Measurements from ENCODE around the gene ITGAX.
"Not testable (repeated sequence)": the region's sequence is repeated elsewhere in the genome, so short reads cannot be mapped to it uniquely, and the experiment has no call there.

The ITGAX gene

GRCh38 chr16:31338166-31338685 lies 16.8 kb upstream of the ITGAX start:
- H3K23ac ChIP-seq (ENCODE audit: low read length); H3K4me3 ChIP-seq (ENCODE audit: low read depth, low read length); H4K8ac ChIP-seq (ENCODE audit: low read depth, low read length); H2AK5ac ChIP-seq (ENCODE audit: low read length); H3K9me3 ChIP-seq (ENCODE audit: insufficient read depth, low read depth, low read length); H2BK5ac ChIP-seq (ENCODE audit: low read depth, low read length, poor library complexity); H3K36me3 ChIP-seq (ENCODE audit: control insufficient read depth in 1 of 2, insufficient read depth in 2 of 2, low read length in 2 of 2); H4K91ac ChIP-seq (ENCODE audit: low read depth, low read length); H3K4me1 ChIP-seq (ENCODE audit: control insufficient read depth in 1 of 2, insufficient read depth in 2 of 2, low read length in 2 of 2); H2BK12ac ChIP-seq (ENCODE audit: low read length); H4K12ac ChIP-seq (ENCODE audit: low read depth, low read length); H3K4me2 ChIP-seq (ENCODE audit: low read length); H3K4ac ChIP-seq (ENCODE audit: low read depth, low read length); DNase-seq; H3K9ac ChIP-seq (ENCODE audit: low read length); H3K27ac ChIP-seq (ENCODE audit: low read depth, low read length); H3K27me3 ChIP-seq (ENCODE audit: insufficient read depth, low read length); H2AFZ ChIP-seq (ENCODE audit: insufficient read depth, low read length, poor library complexity); H3K14ac ChIP-seq (ENCODE audit: low read length); H3K79me2 ChIP-seq (ENCODE audit: control insufficient read depth, insufficient read depth, low read length, poor library complexity); H2BK120ac ChIP-seq (ENCODE audit: insufficient read depth, low read length, poor library complexity); H3K18ac ChIP-seq (ENCODE audit: low read length); H3K79me1 ChIP-seq (ENCODE audit: low read length): not testable (repeated sequence)
- WGBS (ENCODE audit: extremely low coverage, insufficient coverage, insufficient read length): no CpG with 5 or more reads among the region's 4 CpGs

- Histone ChIP-seq H3K9ac (ENCODE audit: low read length) (no peak overlapping the region), H3K23ac (ENCODE audit: low read length) (no peak overlapping the region), H3K4me3 (ENCODE audit: low read depth, low read length) (no peak overlapping the region), H3K9me3 (ENCODE audit: insufficient read depth, low read depth, low read length) (no peaks in the 10 kb centered on the region), H2BK5ac (ENCODE audit: low read depth, low read length, poor library complexity) (no peak overlapping the region), H2AK5ac (ENCODE audit: low read length) (no peak overlapping the region), H3K79me2 (ENCODE audit: control insufficient read depth, insufficient read depth, low read length, poor library complexity) (no peaks in the 10 kb centered on the region), H2AFZ (ENCODE audit: insufficient read depth, low read length, poor library complexity) (no peak overlapping the region), H3K79me1 (ENCODE audit: low read length) (no peaks in the 10 kb centered on the region), H2BK12ac (ENCODE audit: low read length) (no peak overlapping the region), H3K14ac (ENCODE audit: low read length) (no peak overlapping the region), H3K18ac (ENCODE audit: low read length) (no peak overlapping the region), H2BK120ac (ENCODE audit: insufficient read depth, low read length, poor library complexity) (no peak overlapping the region), H3K36me3 (ENCODE audit: control insufficient read depth in 1 of 2, insufficient read depth in 2 of 2, low read length in 2 of 2) (no peaks in the 10 kb centered on the region), H3K27ac (ENCODE audit: low read depth, low read length) (no peak overlapping the region), H3K4me2 (ENCODE audit: low read length) (no peak overlapping the region), H4K8ac (ENCODE audit: low read depth, low read length) (no peak overlapping the region), H4K91ac (ENCODE audit: low read depth, low read length) (no peak overlapping the region), H4K12ac (ENCODE audit: low read depth, low read length) (no peak overlapping the region), H3K4me1 (ENCODE audit: control insufficient read depth in 1 of 2, insufficient read depth in 2 of 2, low read length in 2 of 2) (no peaks in the 10 kb centered on the region), H3K4ac (ENCODE audit: low read depth, low read length) (no peak overlapping the region), H3K27me3 (ENCODE audit: insufficient read depth, low read length) (no peaks in the 10 kb centered on the region)
- WGBS (ENCODE audit: extremely low coverage, insufficient coverage, insufficient read length): no CpG with 5 or more reads among the region's 9 CpGs
- no peak for DNase-seq
Observed at GRCh38 chr16:31344712-31345111, 10.3 kb upstream of the ITGAX start.

- no peaks in the 10 kb centered on the region for H3K9me3 ChIP-seq (ENCODE audit: insufficient read depth, low read depth, low read length)
- H2AFZ ChIP-seq (ENCODE audit: insufficient read depth, low read length, poor library complexity): no peak overlapping the region
- no peak overlapping the region for H4K12ac ChIP-seq (ENCODE audit: low read depth, low read length)
- no peak overlapping the region for H3K4me3 ChIP-seq (ENCODE audit: low read depth, low read length)
- no peaks in the 10 kb centered on the region for H3K36me3 ChIP-seq (ENCODE audit: control insufficient read depth in 1 of 2, insufficient read depth in 2 of 2, low read length in 2 of 2)
- no peak overlapping the region for H2BK120ac ChIP-seq (ENCODE audit: insufficient read depth, low read length, poor library complexity)
- WGBS (ENCODE audit: extremely low coverage, insufficient coverage, insufficient read length): no CpG with 5 or more reads among the region's 5 CpGs
- no peaks in the 10 kb centered on the region for H3K79me2 ChIP-seq (ENCODE audit: control insufficient read depth, insufficient read depth, low read length, poor library complexity)
- no peak overlapping the region for H3K23ac ChIP-seq (ENCODE audit: low read length)
- H2BK5ac ChIP-seq (ENCODE audit: low read depth, low read length, poor library complexity): no peak overlapping the region
- no peaks in the 10 kb centered on the region for H3K4me1 ChIP-seq (ENCODE audit: control insufficient read depth in 1 of 2, insufficient read depth in 2 of 2, low read length in 2 of 2)
- no peak overlapping the region for H3K27ac ChIP-seq (ENCODE audit: low read depth, low read length)
- no peak overlapping the region for H2BK12ac ChIP-seq (ENCODE audit: low read length)
- H4K8ac ChIP-seq (ENCODE audit: low read depth, low read length): no peak overlapping the region
- DNase-seq: no peak
- H3K9ac ChIP-seq (ENCODE audit: low read length): no peak overlapping the region
- no peak overlapping the region for H2AK5ac ChIP-seq (ENCODE audit: low read length)
- no peak overlapping the region for H4K91ac ChIP-seq (ENCODE audit: low read depth, low read length)
- no peak overlapping the region for H3K4ac ChIP-seq (ENCODE audit: low read depth, low read length)
- H3K4me2 ChIP-seq (ENCODE audit: low read length): no peak overlapping the region
- H3K27me3 ChIP-seq (ENCODE audit: insufficient read depth, low read length): no peaks in the 10 kb centered on the region
- H3K18ac ChIP-seq (ENCODE audit: low read length): no peak overlapping the region
- no peak overlapping the region for H3K14ac ChIP-seq (ENCODE audit: low read length)
- H3K79me1 ChIP-seq (ENCODE audit: low read length): no peaks in the 10 kb centered on the region
Observed at GRCh38 chr16:31347445-31347844, 7.5 kb upstream of the ITGAX start.

- Histone ChIP-seq H3K9me3 (ENCODE audit: insufficient read depth, low read depth, low read length) (no peaks in the 10 kb centered on the region), H3K79me2 (ENCODE audit: control insufficient read depth, insufficient read depth, low read length, poor library complexity) (no peaks in the 10 kb centered on the region), H2AK5ac (ENCODE audit: low read length) (no peak overlapping the region), H2BK12ac (ENCODE audit: low read length) (no peak overlapping the region), H3K27me3 (ENCODE audit: insufficient read depth, low read length) (no peaks in the 10 kb centered on the region), H3K79me1 (ENCODE audit: low read length) (no peaks in the 10 kb centered on the region), H2BK120ac (ENCODE audit: insufficient read depth, low read length, poor library complexity) (no peak overlapping the region), H3K4ac (ENCODE audit: low read depth, low read length) (no peak overlapping the region), H3K4me1 (ENCODE audit: control insufficient read depth in 1 of 2, insufficient read depth in 2 of 2, low read length in 2 of 2) (no peaks in the 10 kb centered on the region), H4K8ac (ENCODE audit: low read depth, low read length) (no peak overlapping the region), H4K12ac (ENCODE audit: low read depth, low read length) (no peak overlapping the region), H3K14ac (ENCODE audit: low read length) (no peak overlapping the region), H3K27ac (ENCODE audit: low read depth, low read length) (no peak overlapping the region), H3K23ac (ENCODE audit: low read length) (no peak overlapping the region), H2BK5ac (ENCODE audit: low read depth, low read length, poor library complexity) (no peak overlapping the region), H3K4me3 (ENCODE audit: low read depth, low read length) (peak overlapping the region; percentile 39), H2AFZ (ENCODE audit: insufficient read depth, low read length, poor library complexity) (no peak overlapping the region), H3K36me3 (ENCODE audit: control insufficient read depth in 1 of 2, insufficient read depth in 2 of 2, low read length in 2 of 2) (no peaks in the 10 kb centered on the region), H3K18ac (ENCODE audit: low read length) (no peak overlapping the region), H3K9ac (ENCODE audit: low read length) (no peak overlapping the region), H3K4me2 (ENCODE audit: low read length) (no peak overlapping the region), H4K91ac (ENCODE audit: low read depth, low read length) (no peak overlapping the region)
- WGBS (ENCODE audit: extremely low coverage, insufficient coverage, insufficient read length): no CpG with 5 or more reads among the region's 3 CpGs
- DNase-seq: no peak
Observed at GRCh38 chr16:31348579-31348978, 6.4 kb upstream of the ITGAX start.

All from trophoblast cell (in vitro differentiated cells and primary cell).